Islet precursor cell (in vitro differentiated cells): ENCODE results near the gene MSMB.
A peak's percentile ranks its signal among the peaks of the same experiment; 100 is the strongest.

Experiments
- DNase-seq: peaks from one replicate; pipeline ENCODE4 v3.0.0-alpha.2; 2018

The MSMB gene

GRCh38 chr10:46031648-46032532, 14.2 kb downstream of the MSMB start:
- no peak for DNase-seq

GRCh38 chr10:46030091-46030937, 15.8 kb downstream of the MSMB start, which contains the start of gene NCOA4:
Gene NCOA4 (minus strand): TSS chr10:46030623. CDS start chr10:46016680, 13,943 bp downstream.
- peak; percentile 98 for DNase-seq

- no peak for DNase-seq
Observed at GRCh38 chr10:46029461-46030030, 16.5 kb downstream of the MSMB start.

DNA sequence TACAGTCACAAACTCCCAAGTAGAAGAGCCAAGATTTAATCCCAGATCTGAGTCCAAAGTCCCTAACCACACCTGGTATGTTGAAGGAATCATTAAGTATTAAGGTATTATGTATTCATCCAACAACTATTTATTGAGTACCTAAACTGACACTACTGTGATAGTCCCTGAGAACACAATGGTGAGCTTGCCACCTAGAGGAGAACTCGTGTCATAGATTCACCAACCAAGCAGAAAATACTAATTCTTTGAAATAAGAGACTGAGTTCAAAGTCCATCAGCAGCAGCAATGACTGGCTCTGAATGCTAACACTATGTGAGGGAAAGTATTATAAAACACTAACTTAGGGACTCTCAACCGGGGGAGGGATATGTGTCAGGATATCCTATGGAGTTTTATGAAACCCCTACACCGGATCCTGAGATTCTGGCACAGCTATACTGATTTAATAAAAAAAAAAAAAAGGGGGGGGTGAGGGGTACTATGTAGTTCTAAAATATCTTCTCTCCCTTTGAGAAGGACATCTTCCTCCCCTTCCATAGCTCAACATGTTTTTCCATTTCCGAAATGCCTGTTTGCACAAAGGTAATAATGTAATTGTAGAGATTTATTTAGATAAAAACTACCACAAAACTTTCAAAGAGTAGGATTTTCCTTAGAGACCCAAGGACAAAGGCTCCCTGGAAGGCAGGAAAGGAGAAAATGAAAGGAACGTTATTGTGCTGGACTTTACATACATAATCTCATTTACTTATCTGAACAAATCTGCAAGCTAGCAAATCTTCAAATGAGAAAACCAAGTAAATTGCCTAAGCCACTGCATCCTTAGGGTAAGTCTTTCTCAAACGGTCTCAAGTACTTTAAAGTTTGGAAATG, 17.2 kb downstream of the MSMB start:
- DNase-seq, result no peak

DNA sequence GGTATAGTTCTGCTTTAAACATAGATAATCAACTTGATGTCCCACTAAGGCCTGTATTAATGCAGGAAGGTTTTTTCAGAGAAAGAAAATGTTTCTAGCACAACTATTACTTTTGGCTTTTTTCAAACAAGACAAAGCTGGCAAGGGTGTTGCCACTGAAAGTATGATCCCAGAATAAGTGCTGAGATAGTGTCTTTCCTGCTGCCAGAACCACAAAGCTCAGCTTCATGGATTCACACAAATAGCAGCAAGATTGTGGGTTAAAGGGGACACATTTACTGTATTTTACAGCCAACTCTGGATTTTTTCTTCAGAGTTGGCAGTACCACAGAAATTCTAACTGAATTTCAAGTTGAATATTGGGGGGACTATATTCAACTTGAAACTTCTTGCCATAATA, 20.0 kb downstream of the MSMB start:
- DNase-seq, result no peak

- no peak for DNase-seq
Observed at GRCh38 chr10:46025406-46025805, 20.7 kb downstream of the MSMB start.

DNA sequence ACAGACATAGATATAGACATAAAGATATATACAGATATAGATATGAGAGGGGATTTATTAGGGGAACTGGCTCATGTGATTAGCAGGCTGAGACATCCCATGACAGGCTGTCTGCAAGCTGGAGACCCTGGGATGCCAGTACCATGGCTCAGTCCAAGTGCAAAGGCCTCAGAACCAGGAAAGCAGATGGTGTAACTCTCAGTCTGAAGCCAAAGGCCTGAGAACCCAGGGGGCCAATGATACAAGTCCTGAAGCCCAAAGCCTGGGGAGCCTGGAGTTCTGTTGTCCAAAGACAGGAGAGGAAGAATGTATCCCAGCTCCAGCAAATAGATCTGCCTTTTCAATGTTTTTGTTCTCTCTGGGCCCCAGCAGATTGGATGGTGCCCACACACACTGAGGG, 21.1 kb downstream of the MSMB start:
- no peak for DNase-seq

- DNase-seq, result peak; percentile 99
Observed at GRCh38 chr10:46022978-46023702, 22.9 kb downstream of the MSMB start.

DNA sequence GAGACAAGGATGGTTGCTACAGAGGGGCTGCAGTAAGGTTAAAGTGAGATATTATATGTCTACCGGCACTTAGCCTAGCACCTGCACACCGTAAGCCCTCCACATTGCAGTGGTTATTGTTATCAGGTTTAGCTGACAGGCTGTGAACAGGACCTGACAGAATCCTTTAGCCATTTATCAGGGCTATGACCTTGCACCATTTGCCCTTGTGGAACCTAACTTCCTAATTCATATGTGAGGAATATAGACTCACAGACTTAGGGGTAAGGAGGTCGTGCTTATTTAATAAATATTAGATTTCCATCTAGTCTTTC, 25.8 kb downstream of the MSMB start:
- no peak for DNase-seq

DNA sequence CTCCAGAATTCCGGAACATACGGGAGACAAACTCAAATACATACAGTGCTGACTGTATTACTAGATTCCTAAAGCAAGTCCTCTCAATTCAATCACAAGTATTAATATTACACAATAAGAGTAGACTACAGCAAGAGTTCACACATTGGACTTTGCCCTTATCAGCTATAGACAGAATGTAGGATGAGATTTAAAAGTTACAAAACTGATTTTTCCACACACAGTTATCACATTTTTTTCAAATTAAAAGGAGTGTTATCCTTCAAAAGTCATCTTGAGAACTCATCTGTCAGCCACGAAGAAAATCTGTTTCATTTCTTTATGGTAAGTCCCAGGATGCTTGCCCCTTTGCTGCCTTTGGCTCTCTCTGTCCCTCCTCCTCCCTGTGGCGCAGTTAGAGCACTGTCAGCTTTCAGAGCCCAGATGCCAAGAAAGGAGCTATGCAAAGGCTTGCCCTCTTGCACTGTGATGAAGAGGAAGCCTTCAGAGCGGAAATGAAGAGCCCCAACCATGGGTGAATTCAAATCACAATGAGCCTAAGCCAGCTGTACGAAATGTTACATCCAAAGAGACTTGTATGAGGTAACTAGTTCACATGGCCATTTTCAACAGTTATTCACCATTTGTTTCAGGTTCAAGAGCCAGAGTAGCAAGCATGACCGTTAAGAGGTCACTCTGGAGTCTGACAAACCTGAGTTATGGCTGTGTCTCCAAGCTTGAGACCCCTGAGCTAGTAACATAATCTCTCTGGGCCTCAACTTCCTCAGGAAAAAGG, 26.3 kb downstream of the MSMB start:
- DNase-seq, result no peak

GRCh38 chr10:46019177-46019528, 26.9 kb downstream of the MSMB start:
- no peak for DNase-seq

GRCh38 chr10:46018453-46019176, 27.5 kb downstream of the MSMB start:
- no peak for DNase-seq

- DNase-seq, result no peak
Observed at GRCh38 chr10:46017733-46018132, 28.3 kb downstream of the MSMB start.

- no peak for DNase-seq
Observed at GRCh38 chr10:46016811-46017210, 29.3 kb downstream of the MSMB start.

DNA sequence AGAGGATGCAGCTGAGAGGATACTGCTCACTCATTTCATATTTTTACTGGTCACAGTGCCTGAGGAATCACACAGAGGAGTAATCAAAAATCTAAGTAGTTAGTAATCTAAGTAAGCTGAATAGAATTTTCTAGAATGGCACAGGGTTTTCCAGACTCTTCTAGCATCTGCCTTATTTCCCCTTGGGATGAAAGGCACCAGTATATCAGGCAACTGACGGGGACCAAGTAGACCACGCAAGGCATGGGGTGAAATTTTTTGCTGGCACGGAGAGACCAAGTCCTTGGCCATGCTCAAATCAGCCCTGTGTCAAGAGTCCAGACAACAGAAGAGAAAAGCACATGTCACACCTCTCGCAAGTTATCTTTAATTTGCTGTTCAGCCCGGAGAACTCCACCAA, 29.9 kb downstream of the MSMB start:
- no peak for DNase-seq

GRCh38 chr10:46014683-46015405, 31.2 kb downstream of the MSMB start:
- DNase-seq, result no peak

DNA sequence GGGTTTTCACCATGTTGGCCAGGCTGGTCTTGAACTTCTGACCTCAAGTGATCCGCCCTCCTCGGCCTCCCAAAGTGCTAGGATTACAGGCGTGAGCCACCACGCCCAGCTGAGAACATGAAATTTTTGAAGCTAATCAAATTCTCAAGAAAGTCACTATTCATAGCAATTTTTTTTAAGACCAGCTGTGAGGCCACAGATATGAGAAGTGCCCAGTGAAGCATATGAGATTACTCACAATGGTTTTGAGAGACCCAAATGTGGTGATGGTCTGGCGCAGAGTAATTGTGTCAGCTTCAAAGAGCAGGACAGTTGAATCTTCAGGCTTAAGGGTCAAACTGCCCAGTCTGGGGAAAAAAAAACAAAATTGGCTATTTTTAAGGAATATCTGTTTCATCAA, 31.9 kb downstream of the MSMB start:
- DNase-seq, result no peak

- no peak for DNase-seq
Observed at GRCh38 chr10:46012746-46013145, 33.3 kb downstream of the MSMB start.

GRCh38 chr10:46006219-46006618, 39.9 kb downstream of the MSMB start:
- no peak for DNase-seq

DNA sequence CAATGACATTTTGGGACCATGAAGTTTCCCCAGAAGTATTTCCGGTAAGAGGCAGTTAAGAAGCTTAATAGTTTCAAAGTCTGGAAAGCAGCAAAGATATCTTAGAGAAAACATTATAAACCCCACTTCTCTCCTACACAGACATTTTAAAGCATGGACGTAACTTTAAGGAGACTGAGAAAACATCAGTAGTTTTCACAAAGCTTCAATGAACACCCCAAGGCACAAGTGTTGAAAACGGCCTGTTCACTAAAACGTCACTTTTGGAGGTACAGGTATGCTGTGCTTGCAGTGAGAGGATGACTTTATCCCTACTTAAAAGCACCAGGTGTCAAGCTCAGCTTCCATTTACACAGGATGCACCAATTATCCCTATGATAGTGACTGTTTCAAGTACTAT, 40.7 kb downstream of the MSMB start:
- DNase-seq, result no peak
